ENCODE data around the gene CPVL.

Gene CPVL

DNA sequence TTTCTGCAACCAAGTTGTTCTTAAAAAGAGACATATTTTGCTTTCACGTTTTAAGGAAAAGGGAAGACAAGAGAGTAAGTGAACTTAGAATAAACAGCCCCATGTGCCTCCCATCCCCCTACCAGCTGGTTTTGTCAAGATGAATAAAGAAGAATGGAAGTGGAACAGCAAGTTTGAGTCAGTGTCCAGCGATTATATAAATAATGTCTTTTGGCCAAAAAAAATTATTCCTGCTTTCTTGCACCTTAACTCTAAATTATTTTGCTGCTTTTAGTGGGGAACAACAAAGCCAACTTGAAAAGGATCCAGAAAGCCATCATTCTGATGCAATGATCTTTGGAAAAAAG lies 105.8 kb downstream of the CPVL start:
- DNase-seq: no peak

DNA sequence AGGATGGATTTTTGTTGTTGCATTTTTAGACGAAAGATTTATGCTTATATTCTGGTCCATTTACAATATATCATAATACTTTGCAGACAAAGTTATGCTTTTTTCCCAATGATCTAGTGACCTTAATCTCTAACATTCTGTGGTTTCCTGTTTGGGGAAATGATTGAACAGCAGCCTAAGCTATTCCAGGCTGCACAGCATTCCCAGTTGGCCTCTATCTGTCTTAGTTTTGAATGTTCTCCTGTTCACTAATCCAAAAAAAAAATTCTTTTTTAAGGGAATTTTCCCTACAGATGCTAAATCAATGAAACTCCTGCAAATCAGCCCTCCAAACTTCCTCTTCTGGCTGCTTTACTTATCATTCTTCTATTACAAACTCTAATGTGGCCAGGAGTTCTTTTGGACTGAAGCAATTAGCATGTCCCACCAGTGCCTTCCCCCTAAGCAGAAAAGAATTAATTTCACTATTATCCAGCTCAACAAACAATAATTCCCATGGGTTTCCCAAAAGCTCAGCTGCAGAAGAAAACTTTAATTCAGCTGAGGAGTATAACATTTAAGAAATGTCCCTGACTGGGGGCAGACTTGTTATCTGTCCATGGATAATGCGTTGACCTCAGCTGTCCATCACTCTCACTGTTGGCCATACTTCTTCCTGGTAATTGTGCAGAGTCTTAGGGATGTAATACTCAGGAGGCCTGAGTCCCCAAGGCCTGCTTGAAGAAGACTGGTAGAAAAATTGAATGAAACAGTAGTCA lies 106.3 kb downstream of the CPVL start:
- DNase-seq: no peak

- DNase-seq: no peak
Observed at GRCh38 chr7:29038463-29038862, 107.9 kb downstream of the CPVL start.

DNA sequence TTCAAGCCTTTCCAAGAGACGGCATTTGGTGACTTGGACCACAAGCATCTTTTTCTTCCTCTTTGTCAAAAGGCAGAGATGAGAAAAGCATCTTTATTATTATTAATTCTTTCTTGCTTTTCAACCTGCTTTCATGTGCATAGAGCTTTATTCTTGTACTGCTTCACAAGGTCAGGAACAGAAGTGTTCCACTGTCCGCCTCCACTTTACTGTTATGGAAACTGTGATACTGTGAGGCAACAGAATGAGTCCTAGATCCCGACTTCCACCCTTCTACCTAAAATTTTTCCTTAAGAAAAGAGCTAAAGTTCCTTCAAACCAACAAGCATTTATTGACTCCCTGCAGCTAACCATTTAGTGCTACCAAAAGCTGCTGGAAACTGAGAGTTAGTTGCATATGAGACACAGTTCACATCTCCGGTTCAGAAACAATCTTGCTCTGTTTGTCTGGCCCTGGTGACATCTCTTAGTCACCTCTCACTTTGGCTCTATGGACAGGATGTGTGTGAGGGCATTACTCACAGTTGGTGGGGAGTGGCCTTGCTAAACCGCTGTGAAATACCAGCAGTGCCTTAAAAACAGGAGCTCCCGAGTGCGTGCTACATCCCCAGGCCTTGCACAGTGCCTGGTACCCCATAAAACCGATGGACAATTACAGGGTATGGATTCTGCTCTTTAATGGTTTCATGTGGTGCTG lies 111.1 kb downstream of the CPVL start:
- no peak for DNase-seq

DNA sequence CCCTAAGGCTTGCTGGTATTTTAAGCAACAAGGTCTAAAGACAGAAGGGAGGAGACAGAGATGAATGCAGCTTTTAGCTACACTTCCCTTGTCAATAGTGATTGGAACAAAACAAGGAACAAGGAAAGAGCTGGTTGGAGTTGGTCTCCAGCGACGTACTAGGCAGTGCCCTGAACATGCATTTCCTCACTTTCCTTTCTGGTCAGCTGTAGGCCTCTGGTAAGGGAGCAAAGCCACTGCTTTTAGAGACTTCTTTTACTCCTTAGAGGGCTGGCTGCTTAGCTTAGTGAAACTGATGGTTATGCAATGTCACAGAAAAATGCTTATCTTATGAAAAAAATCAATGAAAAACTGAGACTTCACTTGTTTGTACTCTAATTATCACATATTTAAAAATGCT lies 112.8 kb downstream of the CPVL start:
- no peak for DNase-seq

GRCh38 chr7:29032146-29032545 lies 114.2 kb downstream of the CPVL start:
- DNase-seq: no peak

- DNase-seq: no peak
Observed at GRCh38 chr7:29030781-29031275, 115.5 kb downstream of the CPVL start.

- no peak for DNase-seq
Observed at GRCh38 chr7:29022291-29022988, 123.9 kb downstream of the CPVL start.

DNA sequence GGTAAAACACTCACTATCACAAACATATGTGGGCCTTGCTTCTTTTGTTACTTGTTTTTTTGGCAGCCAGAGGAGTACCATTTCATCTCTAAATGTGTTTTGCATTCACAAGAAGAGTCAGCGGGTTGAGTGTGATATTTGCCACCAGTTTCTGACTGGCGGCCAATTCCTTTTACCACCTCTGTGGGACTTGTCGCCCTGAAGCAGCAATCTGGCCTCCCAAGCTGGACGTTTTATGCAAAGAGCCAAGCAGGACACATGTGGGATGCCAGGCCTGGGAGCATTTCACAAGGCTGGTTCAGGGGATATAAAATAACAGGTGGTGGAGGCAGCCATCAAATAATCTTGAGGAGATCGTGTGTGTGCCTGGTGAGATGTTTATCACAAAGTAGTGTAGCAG lies 126.4 kb downstream of the CPVL start:
- DNase-seq: peak; percentile 55

DNA sequence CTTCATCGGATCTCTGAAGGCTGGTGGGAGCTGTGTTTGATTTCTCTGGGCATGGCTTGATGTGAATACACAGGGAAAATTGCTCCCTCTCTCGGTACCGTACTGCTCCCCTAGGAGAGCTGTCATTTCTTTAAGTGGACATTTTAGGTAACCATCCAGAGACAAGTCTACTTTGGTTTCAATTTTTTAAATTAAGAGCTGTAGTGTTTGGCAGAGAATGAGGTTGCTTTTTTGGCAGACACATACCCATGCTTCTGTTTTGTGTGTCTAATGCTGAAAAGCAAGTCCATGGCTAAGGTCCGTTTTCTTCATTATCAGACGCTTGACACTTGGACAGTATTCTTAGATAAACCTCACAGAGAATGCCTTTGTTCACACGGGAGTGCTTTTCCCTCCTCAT lies 127.0 kb downstream of the CPVL start:
- peak; percentile 50 for DNase-seq

DNA sequence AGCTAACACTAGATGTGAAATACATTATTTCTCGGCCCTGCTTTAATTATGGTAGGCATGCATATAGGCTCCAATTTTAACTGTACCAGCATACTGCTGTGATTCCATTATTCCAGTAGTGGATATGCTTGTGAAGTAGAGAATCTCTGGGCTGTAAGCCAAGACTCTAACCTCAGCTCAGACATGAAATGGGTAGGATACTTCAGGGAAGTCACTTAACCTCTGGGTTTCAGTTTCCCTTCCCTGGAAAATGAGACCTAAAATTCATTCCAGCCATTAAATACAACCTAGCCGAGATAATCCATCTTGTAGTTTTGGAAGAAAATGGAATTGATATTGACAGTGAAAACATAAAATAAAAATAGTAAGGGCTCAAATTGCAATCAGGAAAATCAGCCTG lies 128.6 kb downstream of the CPVL start:
- peak; percentile 89 for DNase-seq

- no peak for DNase-seq
Observed at GRCh38 chr7:29014725-29015124, 131.6 kb downstream of the CPVL start.

DNA sequence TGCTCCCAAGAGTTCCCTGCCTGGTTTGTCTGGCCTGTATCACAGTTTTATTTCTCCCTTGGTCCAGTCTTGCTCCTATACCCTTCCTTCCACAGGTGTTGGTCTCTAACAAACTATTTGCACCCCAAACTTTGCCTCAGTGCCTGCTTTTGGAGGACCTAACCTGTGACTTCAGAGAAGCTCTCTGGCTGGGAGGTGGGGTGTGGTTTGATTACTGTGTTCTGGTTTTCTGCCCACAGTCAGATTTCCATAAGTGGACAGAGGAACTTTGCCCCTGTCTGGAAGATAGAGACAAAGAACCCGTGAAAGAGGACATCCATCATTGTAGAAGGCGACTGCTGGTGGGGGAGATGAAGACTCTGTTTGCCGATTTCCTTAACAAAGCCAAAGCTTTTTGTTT lies 132.4 kb downstream of the CPVL start:
- DNase-seq: no peak

GRCh38 chr7:29013082-29013695 lies 133.1 kb downstream of the CPVL start:
- no peak for DNase-seq

- no peak for DNase-seq
Observed at GRCh38 chr7:29009947-29010346, 136.4 kb downstream of the CPVL start.

DNA sequence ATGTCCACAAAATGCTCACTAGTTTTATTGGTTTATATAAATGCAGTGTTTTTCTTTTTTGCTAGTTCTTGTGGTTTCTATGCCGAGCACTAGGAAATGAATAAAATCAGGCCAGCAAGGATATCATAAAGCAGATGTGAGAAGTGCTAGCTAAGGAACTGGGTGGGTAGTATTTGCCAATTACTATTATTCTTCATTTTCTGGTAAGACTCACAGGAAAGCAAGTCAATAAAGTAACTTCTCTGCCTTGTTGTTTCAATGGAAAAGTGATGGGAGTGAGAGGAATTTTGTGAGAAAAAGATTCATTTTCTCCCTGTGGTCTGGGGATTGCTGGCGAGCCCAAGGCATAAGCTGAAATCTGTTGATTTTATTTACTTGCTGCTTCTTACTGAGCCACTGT lies 137.7 kb downstream of the CPVL start:
- DNase-seq: no peak

GRCh38 chr7:29007127-29007526 lies 139.2 kb downstream of the CPVL start:
- DNase-seq: no peak

DNA sequence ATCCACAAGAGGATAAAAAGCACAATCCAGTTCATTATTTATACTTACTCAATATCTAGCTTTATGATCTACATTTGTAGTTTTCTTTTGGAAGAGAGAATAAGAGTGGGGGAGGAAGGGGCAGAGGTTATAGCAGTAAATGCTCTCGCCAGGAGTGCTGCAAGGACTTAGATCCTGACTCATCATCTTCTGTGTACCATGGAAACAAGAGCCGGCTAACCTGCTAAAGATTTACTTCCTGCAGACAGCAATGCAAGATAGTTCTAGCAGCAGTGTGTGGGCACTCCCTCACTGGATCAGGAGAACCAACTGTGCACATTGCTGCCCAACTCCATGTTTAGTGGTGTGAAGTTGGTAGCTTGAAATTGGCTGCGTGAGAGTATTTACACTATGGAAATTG lies 140.5 kb downstream of the CPVL start:
- DNase-seq: no peak

DNA sequence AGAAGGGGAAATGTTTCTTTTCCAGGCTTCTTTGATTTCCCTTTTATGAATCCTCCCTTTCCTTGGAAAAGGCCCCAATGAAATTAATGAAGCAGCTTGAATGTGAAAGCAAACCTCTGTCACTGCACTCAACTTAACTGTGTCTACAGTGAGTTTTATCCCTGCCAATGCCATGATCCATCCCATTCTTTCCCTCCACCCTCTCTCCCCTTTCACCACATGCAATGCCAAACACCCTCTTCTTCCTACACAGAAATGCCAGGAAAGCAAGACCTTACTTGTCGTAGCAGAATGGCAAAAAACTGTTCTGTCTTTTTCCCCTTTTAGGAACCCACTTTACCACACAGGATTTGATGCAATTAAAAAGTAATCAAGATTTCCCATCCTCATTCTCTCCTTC lies 140.9 kb downstream of the CPVL start:
- no peak for DNase-seq

DNA sequence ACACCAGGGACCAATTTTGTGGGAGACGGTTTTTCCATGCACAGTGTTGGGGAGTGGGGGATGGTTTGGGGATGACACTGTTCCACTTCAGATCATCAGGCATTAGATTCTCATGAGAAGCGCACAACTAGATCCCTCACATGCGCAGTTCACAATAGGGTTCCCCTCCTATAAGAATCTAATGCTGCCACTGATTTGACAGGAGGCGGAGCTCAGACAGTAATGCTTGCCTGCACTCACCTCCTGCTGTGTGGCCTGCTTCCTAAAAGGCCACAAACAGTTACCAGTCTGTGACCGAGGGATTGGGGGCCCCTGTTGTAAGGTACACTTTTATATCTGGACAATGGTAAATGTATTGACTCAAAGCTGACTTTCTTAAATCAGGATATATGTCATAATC lies 142.6 kb downstream of the CPVL start:
- DNase-seq: no peak

GRCh38 chr7:29000717-29001076 lies 145.6 kb downstream of the CPVL start:
- DNase-seq: no peak

- no peak for DNase-seq
Observed at GRCh38 chr7:28999895-29000716, 146.2 kb downstream of the CPVL start.

DNA sequence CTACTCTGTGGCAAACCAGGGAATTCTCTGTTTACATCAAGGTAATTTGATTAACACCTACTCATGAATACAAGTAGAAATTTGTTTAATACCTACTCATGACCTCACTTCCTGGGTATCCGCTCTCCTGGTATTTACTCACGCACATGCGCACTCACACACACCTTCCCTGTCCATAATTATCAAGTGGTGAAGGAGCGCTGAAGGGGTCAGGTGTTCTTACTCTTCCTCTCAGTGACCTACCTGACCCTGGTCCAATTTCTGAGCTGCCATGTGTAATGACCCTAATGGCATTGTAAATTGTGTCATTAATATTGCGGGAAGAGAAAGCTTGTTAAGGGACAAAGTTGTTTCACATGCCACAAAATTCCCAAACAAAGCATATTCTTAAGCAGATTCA lies 146.9 kb downstream of the CPVL start:
- no peak for DNase-seq
